ENCODE measurements around the gene PPL. TPM values are rescaled to one million over a fixed set of nuclear protein-coding genes. Genes with fewer than 3 reads are reported as not detected.

PPL gene
- total RNA-seq, 4 donors from 2014 or later = 52.2 to 246 (median 200) TPM

DNA sequence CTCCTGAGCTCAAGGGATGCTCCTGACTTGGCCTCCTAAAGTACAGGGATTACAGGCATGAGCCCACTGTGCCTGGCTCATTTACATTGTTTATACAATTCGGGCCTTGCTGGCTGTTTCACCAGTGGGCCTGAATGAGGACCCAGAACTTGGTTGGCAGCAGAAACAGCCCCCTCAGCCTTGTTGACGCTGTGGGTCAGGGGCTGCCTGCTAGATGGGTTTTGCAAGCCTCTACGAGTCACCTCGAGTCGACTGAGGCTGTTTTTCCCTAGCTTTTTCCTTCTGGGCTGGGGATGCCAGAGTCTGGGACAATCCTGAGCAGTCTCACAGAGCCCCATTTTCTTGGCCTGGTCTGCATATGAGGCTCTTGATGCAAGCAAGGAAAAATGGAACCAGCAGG, 16.1 kb downstream of the PPL start:
- TF ChIP-seq EP300 (IDR thresholded peaks at IDR 0.05) (no peak), POLR2A (IDR thresholded peaks at IDR 0.05) (no peak), CTCF (IDR thresholded peaks at IDR 0.05) (no peak)
- Histone ChIP-seq H3K4me3 (no peak overlapping the region), H3K9me3 (no peaks in the 10 kb centered on the region), H3K27me3 (no peaks in the 10 kb centered on the region), H3K36me3 (no peaks in the 10 kb centered on the region), H3K4me1 (peaks cover 0 to 26% (median 3%) of the 10 kb centered on the region in 4 donors), H3K27ac (no peak overlapping the region)
- 76 to 79% methylated on average over 5 of the region's 5 CpGs for WGBS, 2 donors
- DNase-seq (ENCODE audit: low spot score in 2 of 2) = no peak

GRCh38 chr16:4918781-4919251, 18.1 kb downstream of the PPL start:
- Histone ChIP-seq H3K4me1 (peaks cover 0 to 10% (median 0%) of the 10 kb centered on the region in 4 donors), H3K27me3 (no peaks in the 10 kb centered on the region), H3K27ac (peak overlapping the region in 1 of 4 donors; percentile 26), H3K36me3 (no peaks in the 10 kb centered on the region), H3K9me3 (no peaks in the 10 kb centered on the region), H3K4me3 (no peak overlapping the region)
- WGBS, 2 donors = 54 to 55% methylated on average over 12 to 13 of the region's 13 CpGs
- DNase-seq (ENCODE audit: low spot score in 2 of 2) = no peak
- no peak for TF ChIP-seq CTCF (IDR thresholded peaks at IDR 0.05)
- no peak for TF ChIP-seq POLR2A (IDR thresholded peaks at IDR 0.05)

- TF ChIP-seq EP300 (IDR thresholded peaks at IDR 0.05) (no peak), CTCF (IDR thresholded peaks at IDR 0.05) (no peak), POLR2A (IDR thresholded peaks at IDR 0.05) (no peak)
- H3K27ac ChIP-seq = peak overlapping the region in 2 of 4 donors; percentile 8 to 16
- 21 to 32% methylated on average over 4 of the region's 4 CpGs for WGBS, 2 donors
These were observed 19.8 kb downstream of the PPL start for GRCh38 chr16:4917117-4917516.

DNA sequence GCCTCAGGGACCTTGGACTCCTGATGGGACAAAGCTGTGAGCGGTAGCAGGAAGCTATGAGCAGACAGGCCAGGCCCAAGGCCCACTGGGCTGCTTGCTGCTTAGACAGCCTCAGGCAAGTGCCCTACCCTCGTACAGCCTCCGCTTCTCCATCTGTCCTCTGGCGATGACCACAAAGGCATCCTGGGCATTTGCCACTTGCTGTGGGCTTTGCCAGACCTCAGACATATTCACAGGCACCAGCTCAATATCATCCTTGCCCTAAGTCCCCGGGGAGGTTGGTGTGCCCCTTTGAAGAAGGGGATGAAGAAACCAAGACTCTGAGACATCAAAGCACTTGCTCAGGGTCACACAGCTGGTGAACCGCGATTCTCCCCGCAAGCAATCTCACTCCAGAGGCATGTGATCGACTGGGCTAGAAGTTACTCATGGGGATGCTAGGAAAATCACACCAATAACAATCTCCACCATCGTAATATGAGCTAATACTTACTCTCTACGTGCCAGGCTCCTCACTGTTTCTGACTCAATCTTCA, 21.7 kb downstream of the PPL start:
- Histone ChIP-seq H3K27ac (peak overlapping the region in 1 of 4 donors; percentile 26), H3K9me3 (no peaks in the 10 kb centered on the region), H3K36me3 (no peaks in the 10 kb centered on the region), H3K4me3 (no peak overlapping the region), H3K27me3 (no peaks in the 10 kb centered on the region), H3K4me1 (peaks cover 0 to 12% (median 0%) of the 10 kb centered on the region in 4 donors)
- 79 to 80% methylated on average over 11 of the region's 11 CpGs for WGBS, 2 donors
- DNase-seq (ENCODE audit: low spot score in 2 of 2) = no peak
- no peak for TF ChIP-seq POLR2A (IDR thresholded peaks at IDR 0.05)
- no peak for TF ChIP-seq CTCF (IDR thresholded peaks at IDR 0.05)
- TF ChIP-seq EP300 (IDR thresholded peaks at IDR 0.05) = no peak

More at GRCh38 chr16:4917117-4917516, 19.8 kb downstream of the PPL start:
- H3K9me3 ChIP-seq = no peaks in the 10 kb centered on the region
- no peak overlapping the region for H3K4me3 ChIP-seq
- no peaks in the 10 kb centered on the region for H3K36me3 ChIP-seq
- H3K4me1 ChIP-seq = peaks cover 0 to 6% (median 0%) of the 10 kb centered on the region in 4 donors
- no peaks in the 10 kb centered on the region for H3K27me3 ChIP-seq
- no peak for DNase-seq (ENCODE audit: low spot score in 2 of 2)

DNA sequence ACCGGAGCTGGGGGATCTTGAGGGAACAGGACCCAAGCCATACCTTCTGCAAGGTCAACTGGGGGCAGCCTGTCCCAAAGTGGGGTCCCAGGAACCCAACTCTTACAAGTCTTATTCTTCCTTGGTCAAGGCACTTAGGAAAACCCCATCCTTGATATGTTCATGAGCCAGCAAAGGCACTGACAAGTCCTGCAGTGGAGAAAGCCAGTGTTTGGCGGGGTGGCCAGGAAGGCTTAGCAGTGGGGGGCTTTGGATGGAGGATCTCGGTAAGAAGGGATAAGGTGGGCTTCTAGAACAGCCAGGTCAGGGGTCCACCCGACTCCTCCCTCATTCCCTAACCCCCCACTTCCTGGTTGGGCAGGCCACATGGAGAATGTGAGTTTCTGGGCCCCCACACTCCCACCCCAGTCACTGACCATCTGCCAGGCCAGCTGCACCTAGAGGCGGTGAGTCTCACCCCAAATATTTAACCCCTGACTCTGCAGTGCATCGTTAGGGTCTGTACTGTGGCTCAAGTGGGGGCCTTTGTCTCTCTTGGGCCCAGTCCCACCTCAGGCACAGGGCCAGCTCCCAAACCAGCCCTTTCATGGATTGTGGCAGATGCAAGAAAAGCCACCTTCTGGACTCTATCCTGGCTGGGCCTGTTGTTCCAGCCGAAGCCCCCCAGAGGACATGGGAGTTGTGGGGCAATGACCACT, 22.3 kb downstream of the PPL start:
- WGBS, 2 donors = 79 to 85% methylated on average over 6 to 7 of the region's 7 CpGs
- H3K27ac ChIP-seq = peak overlapping the region in 1 of 4 donors; percentile 26

More for the DNA sequence above, 22.3 kb downstream of the PPL start:
- Histone ChIP-seq H3K9me3 (no peaks in the 10 kb centered on the region), H3K4me1 (peaks cover 0 to 12% (median 0%) of the 10 kb centered on the region in 4 donors), H3K27me3 (no peaks in the 10 kb centered on the region), H3K4me3 (no peak overlapping the region), H3K36me3 (no peaks in the 10 kb centered on the region)
- DNase-seq (ENCODE audit: low spot score in 2 of 2) = no peak
- TF ChIP-seq EP300 (IDR thresholded peaks at IDR 0.05) (no peak), CTCF (IDR thresholded peaks at IDR 0.05) (no peak), POLR2A (IDR thresholded peaks at IDR 0.05) (no peak)

All from tibial nerve (tissue), 4 donors.